22Rv1 (cell line): ENCODE results near the gene SDR42E1.

Source experiments
- H3K27ac ChIP-seq: fragments of 450-650 bp; 2 replicates; pipeline ENCODE4 v1.5.1; 2017
- CTCF ChIP-seq: fragments of 450-650 bp; IDR thresholded peaks from 2 replicates; pipeline ENCODE4 v1.5.1; 2017; ENCODE audit warnings: mild to moderate bottlenecking
- ZFX ChIP-seq: fragments of 450-650 bp; IDR thresholded peaks from 2 replicates; pipeline ENCODE4 v1.6.1; 2017; ENCODE audit warnings: antibody characterized with exemption, borderline replicate concordance

SDR42E1 gene

GRCh38 chr16:82045465-82045864 is 34.2 kb upstream of the SDR42E1 start:
- no peak overlapping the region for H3K27ac ChIP-seq
- TF ChIP-seq CTCF, result no peak
- no peak for TF ChIP-seq ZFX

- TF ChIP-seq CTCF (no peak), ZFX (no peak)
- no peak overlapping the region for H3K27ac ChIP-seq
These were observed 33.3 kb upstream of the SDR42E1 start for GRCh38 chr16:82044585-82044911.

- H3K27ac ChIP-seq, result no peak overlapping the region
- no peak for TF ChIP-seq CTCF
- TF ChIP-seq ZFX, result no peak
These were observed 32.7 kb upstream of the SDR42E1 start for GRCh38 chr16:82043680-82044584.

GRCh38 chr16:82042846-82043245 is 31.6 kb upstream of the SDR42E1 start:
- TF ChIP-seq ZFX (no peak), CTCF (no peak)
- no peak overlapping the region for H3K27ac ChIP-seq

GRCh38 chr16:82042144-82042543 is 30.9 kb upstream of the SDR42E1 start:
- no peak for TF ChIP-seq ZFX
- no peak for TF ChIP-seq CTCF
- H3K27ac ChIP-seq, result no peak overlapping the region

- TF ChIP-seq ZFX, result no peak
- TF ChIP-seq CTCF, result no peak
- no peak overlapping the region for H3K27ac ChIP-seq
These were observed 30.3 kb upstream of the SDR42E1 start for GRCh38 chr16:82041542-82041941.

- no peak overlapping the region for H3K27ac ChIP-seq
- TF ChIP-seq ZFX, result no peak
- TF ChIP-seq CTCF, result no peak
These were observed 29.0 kb upstream of the SDR42E1 start for GRCh38 chr16:82040296-82040695.
